Kidney (tissue), 14 donors: Measurements from ENCODE around the gene ANAPC2. TPM values are rescaled to one million over a fixed set of nuclear protein-coding genes. Genes with fewer than 3 reads are reported as not detected.

Experiments used
- DNase-seq, 5 donors: peaks; one replicate each; pipeline ENCODE4 v3.0.0-alpha.2; 2013 to 2020
- FAIRE-seq: peaks from 2 replicates; lab custom pipeline; 2012; peaks lifted over from hg19 to GRCh38; lab: Jason Lieb, UNC
- H3K27ac ChIP-seq, 2 donors: one replicate each; pipeline ENCODE4 v1.7.0; 2013; ENCODE audit warnings: low read depth in 2 of 2, low read length in 2 of 2, inconsistent platforms in 1 of 2
- H3K27me3 ChIP-seq: one replicate; pipeline ENCODE4 v1.7.1; 2013; ENCODE audit warnings: low read length, inconsistent platforms; ENCODE audit not compliant: control insufficient read depth, insufficient read depth
- H3K36me3 ChIP-seq, 3 donors: one replicate each; pipeline versions ENCODE4 v1.7.0 to v1.7.1; 2013; ENCODE audit warnings: low read length in 3 of 3, control low read depth in 1 of 3, inconsistent platforms in 1 of 3; ENCODE audit not compliant: insufficient read depth in 3 of 3, control insufficient read depth in 2 of 3
- H3K4me1 ChIP-seq, 3 donors: one replicate each; pipeline versions ENCODE4 v1.7.0 to v1.7.1; 2013; ENCODE audit warnings: low read length in 3 of 3, inconsistent platforms in 1 of 3, low read depth in 1 of 3; ENCODE audit not compliant: control insufficient read depth in 2 of 3, insufficient read depth in 2 of 3
- H3K4me3 ChIP-seq, 3 donors: one replicate each; pipeline versions ENCODE4 v1.7.0 to v1.8.1; 2013; ENCODE audit warnings: low read length in 3 of 3, control low read depth in 1 of 3, inconsistent platforms in 1 of 3
- H3K9ac ChIP-seq, 3 donors: one replicate each; pipeline versions ENCODE4 v1.7.0 to v1.7.1; 2013; ENCODE audit warnings: low read length in 3 of 3, control low read depth in 1 of 3, inconsistent platforms in 1 of 3
- H3K9me3 ChIP-seq, 3 donors: one replicate each; pipeline versions ENCODE4 v1.7.0 to v1.7.1; 2013; ENCODE audit warnings: low read length in 3 of 3, control low read depth in 1 of 3, inconsistent platforms in 1 of 3; ENCODE audit not compliant: control insufficient read depth in 2 of 3, insufficient read depth in 1 of 3
- CTCF ChIP-seq: IDR thresholded peaks from 3 replicates; pipeline ENCODE4 v1.5.1; 2012; ENCODE audit warnings: mild to moderate bottlenecking, moderate library complexity, borderline replicate concordance; ENCODE audit not compliant: insufficient read depth; ENCODE audit errors: extremely low read depth
- intact Hi-C: fragments of 100-400 bp; cut with DNase I; formaldehyde crosslinking; loops from one replicate; pipeline ENCODE4 v1.11.1; 2022
- polyA plus RNA-seq: library from polyadenylated mRNA; stranded (reverse); fragments of 350-450 nt; fragmentation: Illumina TruSeq; extraction: RNeasy Lipid Tissue Mini Kit (QIAGEN cat#74804); gene quantifications from one replicate; pipeline ENCODE4 v1.2.3, GENCODE V29; 2014; ENCODE audit warnings: low read depth, low replicate concordance; ENCODE audit not compliant: insufficient read depth
- total RNA-seq: library from RNA; stranded (reverse); fragmentation: NEBNext Ultra II Directional; extraction: Animal tissue kit (Norgen Biotek cat#: 25700); gene quantifications from one replicate; pipeline ENCODE4 v1.2.1, GENCODE V29; 2021
- donor health status: control.
- donor health status: control.
- donor health status: control.
- donor health status: control.
- donor health status: control.
- donor health status: DM: yes; HTN: yes; CAD: no.
- donor health status: Normal renal cell carcinoma (clear cell type).

ANAPC2 gene
- total and polyA plus RNA-seq, 2 donors from 2014 or later = 19.9 to 57.2 TPM

DNA sequence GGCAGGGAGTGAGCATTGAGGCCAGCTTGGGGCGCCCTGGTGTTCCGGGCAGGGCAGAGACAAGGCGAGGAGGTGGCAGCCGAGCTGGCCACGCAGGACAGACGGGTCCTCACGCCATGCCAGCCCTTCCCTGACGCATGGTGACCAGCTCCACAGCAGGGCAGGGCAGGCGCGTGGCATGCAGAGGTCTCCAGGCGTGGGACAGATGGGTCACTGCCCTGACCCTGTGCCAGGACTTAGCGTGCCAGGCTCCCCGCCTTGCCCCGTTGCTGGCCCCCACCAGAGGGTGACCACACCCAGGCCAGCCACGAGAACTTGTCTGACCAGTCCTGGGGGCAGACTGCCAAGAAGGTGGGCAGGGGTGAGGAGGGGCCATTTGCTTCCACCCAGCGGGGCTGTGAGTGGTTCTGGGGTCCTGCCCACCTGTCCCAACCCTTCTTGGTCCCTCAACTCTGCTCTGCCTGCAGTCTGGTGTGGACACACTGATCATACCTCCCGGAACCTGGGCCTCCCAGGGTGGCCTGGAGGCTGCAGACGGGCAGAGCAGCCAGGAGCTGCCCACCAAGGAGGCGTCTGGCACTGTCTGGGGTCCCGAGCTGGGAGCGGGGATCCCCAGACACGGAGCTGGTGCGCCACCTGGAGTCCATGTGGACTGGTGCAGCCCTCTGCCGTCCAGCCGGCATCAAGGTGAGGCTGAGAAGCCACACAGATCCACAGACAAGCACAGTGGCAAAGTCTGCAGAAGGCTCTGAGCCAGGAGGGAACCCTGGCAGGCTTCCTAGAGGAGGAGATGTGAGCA lies 38.9 kb upstream of the ANAPC2 start, which contains the start of gene RNF224:
Gene RNF224, plus strand, starts transcription at position 449 of the 799 bp plus-strand sequence. CDS start 834 bp downstream, outside the sequence.
- no peaks in the 10 kb centered on the region for H3K9me3 ChIP-seq
- no peak within 1 kb of the TSS for H3K4me3 ChIP-seq
- no peaks in the 10 kb centered on the region for H3K36me3 ChIP-seq
- peak; percentile 87 to 97 (median 89) for DNase-seq
- H3K9ac ChIP-seq = peak within 1 kb of the TSS in 1 of 3 donors; percentile 29
- FAIRE-seq = no peak
- H3K27ac ChIP-seq = peak within 1 kb of the TSS; percentile 45 to 71
- intact Hi-C loops = no loop called here
- H3K4me1 ChIP-seq = peaks cover 0 to 35% (median 18%) of the 10 kb centered on the region in 3 donors
- no peaks in the 10 kb centered on the region for H3K27me3 ChIP-seq
- TF ChIP-seq CTCF = peak; percentile 86

DNA sequence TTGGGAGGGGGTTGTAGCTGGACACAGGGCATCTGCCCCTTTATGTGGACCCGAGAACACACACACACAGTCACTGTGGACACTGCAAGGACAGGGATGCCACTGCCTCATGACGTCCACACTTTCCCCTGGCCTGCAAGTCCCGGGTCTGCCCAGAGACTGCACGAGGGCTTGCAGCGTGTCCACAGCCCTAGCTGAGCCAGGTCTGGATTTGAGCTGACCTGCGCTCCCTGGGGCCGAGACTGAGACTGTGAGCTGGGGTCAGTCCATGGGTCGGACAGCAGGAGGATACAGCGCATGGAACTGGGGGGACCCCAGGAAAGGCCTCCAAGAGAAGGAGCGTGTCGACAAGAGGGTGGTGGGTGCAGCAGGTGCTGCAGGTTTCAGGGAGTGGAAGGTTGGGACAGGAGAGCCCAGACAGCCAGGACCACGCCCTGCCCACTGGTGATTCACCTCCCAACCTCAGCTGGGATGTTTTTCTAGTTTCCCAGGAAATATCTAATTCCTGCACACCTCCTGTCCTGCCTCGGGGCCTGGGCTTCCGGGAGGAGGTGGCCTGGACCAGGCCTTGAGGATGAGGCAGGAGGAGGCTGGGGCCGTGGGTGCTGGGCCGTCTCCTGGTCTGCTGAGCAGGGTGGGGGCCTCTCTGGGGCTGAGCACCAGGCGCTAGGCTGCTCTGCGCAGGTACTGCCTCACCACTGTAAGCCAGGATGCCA lies 38.1 kb upstream of the ANAPC2 start:
- intact Hi-C loops = no loop called here
- peak overlapping the region; percentile 45 to 71 for H3K27ac ChIP-seq
- DNase-seq (peak in 2 of 5 donors; percentile 62 to 92), FAIRE-seq (no peak)
- H3K4me1 ChIP-seq = peaks cover 0 to 35% (median 18%) of the 10 kb centered on the region in 3 donors
- H3K9me3 ChIP-seq = no peaks in the 10 kb centered on the region
- no peak overlapping the region for H3K4me3 ChIP-seq
- no peak overlapping the region for H3K9ac ChIP-seq
- no peaks in the 10 kb centered on the region for H3K27me3 ChIP-seq
- no peaks in the 10 kb centered on the region for H3K36me3 ChIP-seq
- no peak for TF ChIP-seq CTCF

- Histone ChIP-seq H3K27me3 (no peaks in the 10 kb centered on the region), H3K4me3 (no peak overlapping the region), H3K27ac (no peak overlapping the region), H3K9me3 (no peaks in the 10 kb centered on the region), H3K4me1 (peaks cover 0 to 35% (median 18%) of the 10 kb centered on the region in 3 donors), H3K36me3 (no peaks in the 10 kb centered on the region), H3K9ac (no peak overlapping the region)
- intact Hi-C loops = no loop called here
- DNase-seq (peak in 1 of 5 donors; percentile 55), FAIRE-seq (no peak)
- TF ChIP-seq CTCF = no peak
These were observed 37.5 kb upstream of the ANAPC2 start for GRCh38 chr9:137225699-137226331.
